GM23338 (cell line): Measurements from ENCODE around the gene ZNF593OS. TPM values are rescaled to one million over a fixed set of nuclear protein-coding genes. Genes with fewer than 3 reads are reported as not detected.

Experiments used
- ATAC-seq: fragments of 200-7000 bp; cut with Tn5 transposase; 3 replicates; pipeline ENCODE4 v1.9.1; 2020
- DNase-seq: peaks from one replicate; pipeline ENCODE4 v3.0.0-alpha.2; 2015; ENCODE audit warnings: low spot score
- H2AFZ ChIP-seq: fragments of 200-600 bp; sonication (generic); 2 replicates; pipeline ENCODE4 v1.8.0; 2016; ENCODE audit warnings: antibody characterized with exemption, mild to moderate bottlenecking, moderate library complexity
- H3F3A ChIP-seq: fragments of 200-600 bp; sonication (generic); replicated peaks from 2 replicates; pipeline ENCODE4 v1.8.0; 2017; ENCODE audit warnings: antibody characterized with exemption, mixed run types, low read depth
- H3K27ac ChIP-seq: fragments of 200-600 bp; sonication (generic); 2 replicates; pipeline ENCODE4 v1.6.1; 2016; ENCODE audit warnings: low read depth
- H3K27me3 ChIP-seq: fragments of 200-600 bp; sonication (generic); 2 replicates; pipeline ENCODE4 v1.8.0; 2016; ENCODE audit warnings: mild to moderate bottlenecking, mixed run types, moderate library complexity; ENCODE audit not compliant: insufficient read depth
- H3K36me3 ChIP-seq: fragments of 200-600 bp; sonication (generic); 2 replicates; pipeline ENCODE4 v1.8.0; 2016; ENCODE audit warnings: mild to moderate bottlenecking; ENCODE audit not compliant: insufficient read depth
- H3K4me1 ChIP-seq: fragments of 200-600 bp; sonication (generic); 2 replicates; pipeline ENCODE4 v1.8.0; 2016; ENCODE audit warnings: mild to moderate bottlenecking, moderate library complexity; ENCODE audit not compliant: insufficient read depth
- H3K4me2 ChIP-seq: fragments of 200-600 bp; sonication (generic); 2 replicates; pipeline ENCODE4 v1.7.1; 2017; ENCODE audit warnings: mixed run types
- H3K4me3 ChIP-seq: fragments of 200-600 bp; sonication (generic); 2 replicates; pipeline ENCODE4 v1.6.1; 2016; ENCODE audit warnings: mixed run types
- H3K79me2 ChIP-seq: fragments of 200-600 bp; sonication (generic); replicated peaks from 2 replicates; pipeline ENCODE4 v1.8.0; 2017; ENCODE audit warnings: mild to moderate bottlenecking; ENCODE audit not compliant: insufficient read depth
- H3K9me2 ChIP-seq: fragments of 200-600 bp; sonication (generic); 2 replicates; pipeline ENCODE4 v1.8.0; 2017; ENCODE audit not compliant: insufficient read depth
- H4K20me1 ChIP-seq: fragments of 200-600 bp; sonication (generic); replicated peaks from 2 replicates; pipeline ENCODE4 v1.8.0; 2017; ENCODE audit warnings: mild to moderate bottlenecking; ENCODE audit not compliant: insufficient read depth
- H3K27ac Mint-ChIP-seq: 2 replicates; pipeline ENCODE4 v1.8.0; 2020; ENCODE audit warnings: inconsistent platforms, mild to moderate bottlenecking, moderate library complexity, mixed read lengths
- H3K27me3 Mint-ChIP-seq: 3 replicates; pipeline ENCODE4 v1.8.0; 2022; ENCODE audit warnings: low read depth, mild to moderate bottlenecking, moderate library complexity, mixed read lengths, inconsistent platforms; ENCODE audit not compliant: insufficient read depth, poor library complexity
- H3K36me3 Mint-ChIP-seq: 3 replicates; pipeline ENCODE4 v1.8.0; 2021; ENCODE audit warnings: low read depth, mild to moderate bottlenecking, inconsistent platforms, moderate library complexity, mixed read lengths
- H3K4me1 Mint-ChIP-seq: 3 replicates; pipeline ENCODE4 v1.8.0; 2020; ENCODE audit warnings: mild to moderate bottlenecking, inconsistent platforms, mixed read lengths
- H3K4me3 Mint-ChIP-seq: 3 replicates; pipeline ENCODE4 v1.8.0; 2021; ENCODE audit warnings: moderate library complexity, mild to moderate bottlenecking, inconsistent platforms, mixed read lengths
- H3K9me3 Mint-ChIP-seq: 3 replicates; pipeline ENCODE4 v1.8.0; 2020; ENCODE audit warnings: moderate library complexity, mild to moderate bottlenecking, inconsistent platforms, mixed read lengths
- CREB1 ChIP-seq: fragments of 250-450 bp; sonication (Bioruptor Pico); IDR thresholded peaks from 2 replicates; pipeline ENCODE4 v1.5.0; 2020; ENCODE audit warnings: low read depth, mild to moderate bottlenecking, moderate library complexity
- CTCF ChIP-seq, 2 experiments: fragments of 200-600 bp in 1 of 2; sonication (generic) in 1 of 2; conservative IDR thresholded peaks; 2 replicates each; pipeline versions ENCODE4 v1.5.1 to v1.6.1; 2016 to 2017; ENCODE audit warnings: antibody characterized with exemption in 2 of 2, low read depth in 2 of 2, mild to moderate bottlenecking in 2 of 2, moderate library complexity in 1 of 2
- ETS1 ChIP-seq: IDR thresholded peaks from 2 replicates; pipeline ENCODE4 v1.6.1; 2016; ENCODE audit warnings: antibody characterized with exemption
- EZH2 ChIP-seq: fragments of 200-600 bp; sonication (generic); IDR thresholded peaks from one replicate; pipeline ENCODE4 v1.8.0; 2017; ENCODE audit warnings: antibody characterized with exemption, mild to moderate bottlenecking, low read depth; ENCODE audit not compliant: unreplicated experiment
- EZH2phosphoT487 ChIP-seq: fragments of 200-600 bp; sonication (generic); IDR thresholded peaks from one replicate; pipeline ENCODE4 v1.8.1; 2018; ENCODE audit warnings: antibody characterized with exemption; ENCODE audit not compliant: unreplicated experiment
- JUNB ChIP-seq: IDR thresholded peaks from one replicate; pipeline ENCODE4 v1.6.1; 2016; ENCODE audit warnings: antibody characterized with exemption; ENCODE audit not compliant: unreplicated experiment
- NANOG ChIP-seq: IDR thresholded peaks from 2 replicates; pipeline ENCODE4 v1.6.1; 2016; ENCODE audit warnings: antibody characterized with exemption, borderline replicate concordance
- POLR2AphosphoS5 ChIP-seq: IDR thresholded peaks from 2 replicates; pipeline ENCODE4 v1.6.1; 2016; ENCODE audit warnings: antibody characterized with exemption, low read depth
- STAT1 ChIP-seq: IDR thresholded peaks from one replicate; pipeline ENCODE4 v1.6.1; 2016; ENCODE audit warnings: antibody characterized with exemption; ENCODE audit not compliant: unreplicated experiment
- ZNF114 ChIP-seq: fragments of 250-450 bp; sonication (Bioruptor Pico); IDR thresholded peaks from 2 replicates; pipeline ENCODE4 v1.5.0; 2020; ENCODE audit warnings: mild to moderate bottlenecking, moderate library complexity
- ZNF331 ChIP-seq: fragments of 250-450 bp; sonication (Bioruptor Pico); IDR thresholded peaks from 2 replicates; pipeline ENCODE4 v1.5.0; 2020; ENCODE audit warnings: low read depth, mild to moderate bottlenecking, moderate library complexity
- ZNF462 ChIP-seq: fragments of 250-450 bp; sonication (Bioruptor Pico); IDR thresholded peaks from 2 replicates; pipeline ENCODE4 v1.5.0; 2020; ENCODE audit warnings: mild to moderate bottlenecking, moderate library complexity
- polyA plus RNA-seq: library from polyadenylated mRNA; unstranded; fragments of >200 nt; fragmentation: Nextera tagmentation; extraction: Ambion mirVana; gene quantifications from 2 replicates; pipeline ENCODE4 v1.2.1, GENCODE V29; 2016
- total RNA-seq: library from RNA; depleted of rRNA; stranded (reverse); fragments of >200 nt; shearing (Covaris generic); gene quantifications from 2 replicates; pipeline ENCODE4 v1.2.3, GENCODE V29; 2014
- TF ChIP-seq, protein P1 (sequence below): IDR thresholded peaks from one replicate; pipeline ENCODE4 v1.6.1; 2018; ENCODE audit warnings: antibody characterized with exemption; ENCODE audit not compliant: unreplicated experiment

ZNF593OS gene
- total and polyA plus RNA-seq, 2 experiments from 2014 or later: 1.1 TPM; not detected in 1

- no peak for DNase-seq
Measured at GRCh38 chr1:26187882-26188281, 16.2 kb upstream of the ZNF593OS start.

More at GRCh38 chr1:26187882-26188281, 16.2 kb upstream of the ZNF593OS start:
- Histone ChIP-seq H3K4me2 (no peak overlapping the region), H3F3A (0 out of 2 replicates have a peak, but pooled peaks cover 4% of the 10 kb centered on the region), H2AFZ (no peak overlapping the region), H3K27ac (no peak overlapping the region), H3K4me1 (no peaks in the 10 kb centered on the region), H3K36me3 (no peaks in the 10 kb centered on the region), H3K27me3 (no peaks in the 10 kb centered on the region), H3K79me2 (no peaks in the 10 kb centered on the region), H3K9me2 (no peaks in the 10 kb centered on the region), H4K20me1 (no peaks in the 10 kb centered on the region), H3K4me3 (no peak overlapping the region)
- Mint-ChIP-seq H3K4me3 (no peak overlapping the region), H3K27me3 (peaks cover 13% of the 10 kb centered on the region), H3K36me3 (peaks cover 9% of the 10 kb centered on the region; the same call in 2 of the 3 replicates), H3K27ac (no peak overlapping the region), H3K4me1 (peaks cover 17% of the 10 kb centered on the region), H3K9me3 (no peaks in the 10 kb centered on the region; the same call in 2 of the 3 replicates)
- no peak for ATAC-seq
- TF ChIP-seq EZH2: no peak
- TF ChIP-seq NANOG: no peak
- TF ChIP-seq CREB1 (CRISPR knock-in tag): no peak
- no peak for TF ChIP-seq ETS1
- TF ChIP-seq ZNF331 (CRISPR knock-in tag): no peak
- TF ChIP-seq ZNF462 (CRISPR knock-in tag): no peak
- TF ChIP-seq CTCF (conservative IDR thresholded peaks at IDR 0.05; ENCODE audit: low read depth in 2 of 2): no peak
- no peak for TF ChIP-seq EZH2phosphoT487
- no peak for TF ChIP-seq POLR2AphosphoS5
- TF ChIP-seq, protein P1, sequence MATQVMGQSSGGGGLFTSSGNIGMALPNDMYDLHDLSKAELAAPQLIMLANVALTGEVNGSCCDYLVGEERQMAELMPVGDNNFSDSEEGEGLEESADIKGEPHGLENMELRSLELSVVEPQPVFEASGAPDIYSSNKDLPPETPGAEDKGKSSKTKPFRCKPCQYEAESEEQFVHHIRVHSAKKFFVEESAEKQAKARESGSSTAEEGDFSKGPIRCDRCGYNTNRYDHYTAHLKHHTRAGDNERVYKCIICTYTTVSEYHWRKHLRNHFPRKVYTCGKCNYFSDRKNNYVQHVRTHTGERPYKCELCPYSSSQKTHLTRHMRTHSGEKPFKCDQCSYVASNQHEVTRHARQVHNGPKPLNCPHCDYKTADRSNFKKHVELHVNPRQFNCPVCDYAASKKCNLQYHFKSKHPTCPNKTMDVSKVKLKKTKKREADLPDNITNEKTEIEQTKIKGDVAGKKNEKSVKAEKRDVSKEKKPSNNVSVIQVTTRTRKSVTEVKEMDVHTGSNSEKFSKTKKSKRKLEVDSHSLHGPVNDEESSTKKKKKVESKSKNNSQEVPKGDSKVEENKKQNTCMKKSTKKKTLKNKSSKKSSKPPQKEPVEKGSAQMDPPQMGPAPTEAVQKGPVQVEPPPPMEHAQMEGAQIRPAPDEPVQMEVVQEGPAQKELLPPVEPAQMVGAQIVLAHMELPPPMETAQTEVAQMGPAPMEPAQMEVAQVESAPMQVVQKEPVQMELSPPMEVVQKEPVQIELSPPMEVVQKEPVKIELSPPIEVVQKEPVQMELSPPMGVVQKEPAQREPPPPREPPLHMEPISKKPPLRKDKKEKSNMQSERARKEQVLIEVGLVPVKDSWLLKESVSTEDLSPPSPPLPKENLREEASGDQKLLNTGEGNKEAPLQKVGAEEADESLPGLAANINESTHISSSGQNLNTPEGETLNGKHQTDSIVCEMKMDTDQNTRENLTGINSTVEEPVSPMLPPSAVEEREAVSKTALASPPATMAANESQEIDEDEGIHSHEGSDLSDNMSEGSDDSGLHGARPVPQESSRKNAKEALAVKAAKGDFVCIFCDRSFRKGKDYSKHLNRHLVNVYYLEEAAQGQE: no peak
- no peak for TF ChIP-seq ZNF114
- TF ChIP-seq JUNB: no peak
- no peak for TF ChIP-seq STAT1
